Fibroblast of lung (primary cell): Measurements from ENCODE around the gene IL21R. TPM values are rescaled to one million over a fixed set of nuclear protein-coding genes. Genes with fewer than 3 reads are reported as not detected.

Experiments
- DNase-seq, 2 donors: peaks; one replicate each; pipeline versions ENCODE4 v3.0.0 to v3.0.0-alpha.2; 2010; ENCODE audit warnings: low read depth in 2 of 2
- H2AFZ ChIP-seq: 2 replicates; pipeline ENCODE4 v1.5.1; 2012; ENCODE audit warnings: low read length, control low read depth, inconsistent platforms
- H3K27ac ChIP-seq: 2 replicates; pipeline ENCODE4 v1.5.1; 2011; ENCODE audit warnings: low read length, control low read depth; ENCODE audit not compliant: insufficient read depth
- H3K27me3 ChIP-seq: 2 replicates; pipeline ENCODE4 v1.5.1; 2011; ENCODE audit warnings: mild to moderate bottlenecking, low read length; ENCODE audit not compliant: control insufficient read depth, insufficient read depth
- H3K36me3 ChIP-seq: 2 replicates; pipeline ENCODE4 v1.5.1; 2011; ENCODE audit warnings: low read length; ENCODE audit not compliant: control insufficient read depth, insufficient read depth
- H3K4me1 ChIP-seq: 2 replicates; pipeline ENCODE4 v1.5.1; 2011; ENCODE audit warnings: low read length; ENCODE audit not compliant: control insufficient read depth, insufficient read depth; ENCODE audit errors: extremely low read depth
- H3K4me2 ChIP-seq: 2 replicates; pipeline ENCODE4 v1.5.1; 2011; ENCODE audit warnings: low read length, control low read depth; ENCODE audit not compliant: insufficient read depth; ENCODE audit errors: extremely low read depth
- H3K4me3 ChIP-seq, 4 experiments: fragments of 200-600 bp in 1 of 4; sonication (generic) in 1 of 4; replicated peaks in 1 of 4; 2 replicates each; pipeline ENCODE4 v1.5.1; 2011 to 2016; ENCODE audit warnings: low read length in 4 of 4, low read depth in 3 of 4, mild to moderate bottlenecking in 3 of 4, control low read depth in 2 of 4, inconsistent platforms in 1 of 4, mixed read lengths in 1 of 4; ENCODE audit not compliant: insufficient read depth in 1 of 4; ENCODE audit errors: control extremely low read depth in 1 of 4
- H3K79me2 ChIP-seq: 2 replicates; pipeline ENCODE4 v1.5.1; 2012; ENCODE audit warnings: mild to moderate bottlenecking, low read length, inconsistent platforms; ENCODE audit not compliant: control insufficient read depth, insufficient read depth
- H3K9ac ChIP-seq: 2 replicates; pipeline ENCODE4 v1.5.1; 2011; ENCODE audit warnings: mild to moderate bottlenecking, low read length, control low read depth; ENCODE audit not compliant: insufficient read depth
- H3K9me3 ChIP-seq: 2 replicates; pipeline ENCODE4 v1.5.1; 2012; ENCODE audit warnings: low read depth, low read length; ENCODE audit not compliant: control insufficient read depth, insufficient read depth
- H4K20me1 ChIP-seq: 2 replicates; pipeline ENCODE4 v1.5.1; 2011; ENCODE audit warnings: low read length; ENCODE audit not compliant: control insufficient read depth, insufficient read depth; ENCODE audit errors: extremely low read depth
- CTCF ChIP-seq, 2 donors: IDR thresholded peaks in 1 of 2; conservative IDR thresholded peaks in 1 of 2; 1 replicate in 1 of 2; 2 replicates in 1 of 2; pipeline ENCODE4 v1.5.1; 2011 to 2012; ENCODE audit warnings: low read length in 2 of 2, control low read depth in 1 of 2, inconsistent platforms in 1 of 2, low read depth in 1 of 2, mild to moderate bottlenecking in 1 of 2
- EZH2 ChIP-seq: IDR thresholded peaks from 2 replicates; pipeline ENCODE4 v1.5.1; 2012; ENCODE audit warnings: low read length, control low read depth, mild to moderate bottlenecking; ENCODE audit errors: missing control alignments
- polyA plus RNA-seq, 2 donors: library from polyadenylated mRNA; depleted of rRNA in 1 of 2; stranded (reverse) in 1 of 2; unstranded in 1 of 2; fragments of >200 nt; gene quantifications; 2 replicates each; pipeline ENCODE4 v1.2.1, GENCODE V29; 2011 to 2012; ENCODE audit warnings: missing spikeins in 1 of 2
- total RNA-seq: library from RNA; depleted of rRNA; stranded (reverse); fragments of >200 nt; gene quantifications from 2 replicates; pipeline ENCODE4 v1.2.1, GENCODE V29; 2014

Gene IL21R
- total and polyA plus RNA-seq, 2 donors (not counting 1 experiment from before 2014, with no cell fraction given): 0.95 to 7.4 TPM

- H3K4me3 ChIP-seq: no peak overlapping the region
- no peaks in the 10 kb centered on the region for H3K9me3 ChIP-seq
- TF ChIP-seq EZH2 (no peak), CTCF (conservative IDR thresholded peaks at IDR 0.05 in 1 of 2, IDR thresholded peaks at IDR 0.05 in 1 of 2; ENCODE audit: low read depth in 1 of 2, low read length in 2 of 2) (no peak)
- no peaks in the 10 kb centered on the region for H3K27me3 ChIP-seq
- peaks cover 22% of the 10 kb centered on the region for H3K36me3 ChIP-seq
- H3K4me1 ChIP-seq: peaks cover 4% of the 10 kb centered on the region
- no peak overlapping the region for H3K9ac ChIP-seq
- no peak for DNase-seq
- no peaks in the 10 kb centered on the region for H3K79me2 ChIP-seq
- H2AFZ ChIP-seq: no peak overlapping the region
- no peak overlapping the region for H3K4me2 ChIP-seq
- no peak overlapping the region for H3K27ac ChIP-seq
- H4K20me1 ChIP-seq: no peaks in the 10 kb centered on the region
Observed at GRCh38 chr16:27458987-27459688, 57.2 kb downstream of the IL21R start.

GRCh38 chr16:27460213-27460612, 58.2 kb downstream of the IL21R start:
- Histone ChIP-seq H3K9me3 (no peaks in the 10 kb centered on the region), H2AFZ (no peak overlapping the region), H3K9ac (no peak overlapping the region), H3K4me3 (no peak overlapping the region), H3K36me3 (peaks cover 24% of the 10 kb centered on the region), H4K20me1 (no peaks in the 10 kb centered on the region), H3K27me3 (no peaks in the 10 kb centered on the region), H3K4me1 (peaks cover 4% of the 10 kb centered on the region), H3K27ac (no peak overlapping the region), H3K79me2 (no peaks in the 10 kb centered on the region), H3K4me2 (no peak overlapping the region)
- no peak for DNase-seq
- TF ChIP-seq CTCF (conservative IDR thresholded peaks at IDR 0.05 in 1 of 2, IDR thresholded peaks at IDR 0.05 in 1 of 2; ENCODE audit: low read depth in 1 of 2, low read length in 2 of 2) (no peak), EZH2 (no peak)

- Histone ChIP-seq H3K27ac (no peak overlapping the region), H3K27me3 (no peaks in the 10 kb centered on the region), H3K9ac (no peak overlapping the region), H3K4me1 (peaks cover 4% of the 10 kb centered on the region), H3K9me3 (no peaks in the 10 kb centered on the region), H3K79me2 (no peaks in the 10 kb centered on the region), H2AFZ (no peak overlapping the region), H3K36me3 (peaks cover 26% of the 10 kb centered on the region), H3K4me3 (no peak overlapping the region), H4K20me1 (no peaks in the 10 kb centered on the region), H3K4me2 (no peak overlapping the region)
- peak in 1 of 2 donors; percentile 26 for DNase-seq
- no peak for TF ChIP-seq CTCF (conservative IDR thresholded peaks at IDR 0.05 in 1 of 2, IDR thresholded peaks at IDR 0.05 in 1 of 2; ENCODE audit: low read depth in 1 of 2, low read length in 2 of 2)
- no peak for TF ChIP-seq EZH2
Observed at GRCh38 chr16:27460663-27461482, 58.9 kb downstream of the IL21R start.
